IMR-90 (cell line): ENCODE data around the gene CHST8. TPM values are rescaled to one million over a fixed set of nuclear protein-coding genes. Genes with fewer than 3 reads are reported as not detected.

Experiments used
- ATAC-seq: fragments of 200-7000 bp; cut with Tn5 transposase; 2 replicates; pipeline ENCODE4 v1.9.1; 2020; ENCODE audit warnings: low read depth, mild to moderate bottlenecking, moderate library complexity
- BruUV-seq: library from RNA; stranded (reverse); fragments of 400-500 nt; replicated peaks from 2 replicates; lab custom pipeline; 2021; lab: Mats Ljungman, UMichigan
- CTCF ChIA-PET: fragments of 300-600 bp; formaldehyde crosslinking; extraction: SDS; loops from one replicate; lab custom pipeline; 2021; ENCODE audit warnings: antibody characterized with exemption; lab: Yijun Ruan, JAX
- POLR2A ChIA-PET: fragments of 300-600 bp; sonication (Branson Sonifier 250); formaldehyde crosslinking; loops from one replicate; lab custom pipeline; 2022; ENCODE audit warnings: antibody characterized with exemption; ENCODE audit not compliant: unreplicated experiment; lab: Charles Lee
- DNase-seq: peaks from one replicate; pipeline ENCODE4 v3.0.0; 2013
- H2AFZ ChIP-seq: replicated peaks from 2 replicates; pipeline ENCODE3; 2013; ENCODE audit warnings: low read length, mild to moderate bottlenecking; ENCODE audit not compliant: poor library complexity
- H2AK5ac ChIP-seq: 2 replicates; pipeline ENCODE4 v1.6.1; 2013; ENCODE audit warnings: low read depth, low read length, inconsistent platforms
- H2AK9ac ChIP-seq: replicated peaks from 2 replicates; pipeline ENCODE3; 2013; ENCODE audit warnings: mild to moderate bottlenecking, low read depth, low read length, moderate library complexity; ENCODE audit not compliant: poor library complexity
- H2BK120ac ChIP-seq: 2 replicates; pipeline ENCODE4 v1.6.1; 2013; ENCODE audit warnings: low read depth, low read length, inconsistent platforms
- H2BK15ac ChIP-seq: 3 replicates; pipeline ENCODE4 v1.6.1; 2013; ENCODE audit warnings: low read depth, low read length, inconsistent platforms
- H2BK20ac ChIP-seq: 2 replicates; pipeline ENCODE4 v1.6.1; 2013; ENCODE audit warnings: low read depth, mild to moderate bottlenecking, inconsistent platforms, low read length, moderate library complexity
- H2BK5ac ChIP-seq: 2 replicates; pipeline ENCODE4 v1.6.1; 2013; ENCODE audit warnings: mild to moderate bottlenecking, low read depth, low read length, inconsistent platforms; ENCODE audit not compliant: poor library complexity, severe bottlenecking
- H3K14ac ChIP-seq: replicated peaks from 2 replicates; pipeline ENCODE4 v1.6.1; 2013; ENCODE audit warnings: low read depth, low read length, inconsistent platforms
- H3K18ac ChIP-seq: 2 replicates; pipeline ENCODE4 v1.6.1; 2013; ENCODE audit warnings: low read depth, low read length, control low read depth
- H3K23ac ChIP-seq: 2 replicates; pipeline ENCODE4 v1.6.1; 2013; ENCODE audit warnings: low read depth, low read length, inconsistent platforms
- H3K27ac ChIP-seq: 2 replicates; pipeline ENCODE4 v1.5.1; 2013; ENCODE audit warnings: mild to moderate bottlenecking, control low read depth, low read length; ENCODE audit not compliant: insufficient read depth
- H3K27me3 ChIP-seq: 2 replicates; pipeline ENCODE4 v1.6.1; 2013; ENCODE audit warnings: low read length; ENCODE audit not compliant: control insufficient read depth, insufficient read depth
- H3K36me3 ChIP-seq: 2 replicates; pipeline ENCODE4 v1.6.1; 2013; ENCODE audit warnings: low read length, mixed read lengths; ENCODE audit not compliant: control insufficient read depth, insufficient read depth
- H3K4ac ChIP-seq: 2 replicates; pipeline ENCODE4 v1.6.1; 2013; ENCODE audit warnings: low read depth, low read length, inconsistent platforms
- H3K4me1 ChIP-seq: 2 replicates; pipeline ENCODE4 v1.6.1; 2013; ENCODE audit warnings: low read length, mixed read lengths; ENCODE audit not compliant: control insufficient read depth, insufficient read depth
- H3K4me2 ChIP-seq: 2 replicates; pipeline ENCODE4 v1.6.1; 2013; ENCODE audit warnings: low read depth, mild to moderate bottlenecking, control low read depth, low read length, moderate library complexity
- H3K4me3 ChIP-seq: 2 replicates; pipeline ENCODE4 v1.5.1; 2013; ENCODE audit warnings: low read depth, mild to moderate bottlenecking, control low read depth, low read length, moderate library complexity; ENCODE audit not compliant: insufficient read depth
- H3K56ac ChIP-seq: 2 replicates; pipeline ENCODE4 v1.6.1; 2013; ENCODE audit warnings: low read length, inconsistent platforms; ENCODE audit not compliant: insufficient read depth; ENCODE audit errors: extremely low read depth
- H3K79me1 ChIP-seq, 2 experiments: 2 replicates each; pipeline ENCODE4 v1.6.1; 2013; ENCODE audit warnings: low read length in 2 of 2, inconsistent platforms in 1 of 2, low read depth in 1 of 2
- H3K9ac ChIP-seq: 2 replicates; pipeline ENCODE4 v1.6.1; 2013; ENCODE audit warnings: low read depth, low read length, control low read depth
- H3K9me1 ChIP-seq: 2 replicates; pipeline ENCODE4 v1.6.1; 2013; ENCODE audit warnings: low read length, inconsistent platforms; ENCODE audit not compliant: insufficient read depth
- H3K9me3 ChIP-seq: 2 replicates; pipeline ENCODE4 v1.6.1; 2013; ENCODE audit warnings: low read length; ENCODE audit not compliant: control insufficient read depth, insufficient read depth
- H4K20me1 ChIP-seq: 2 replicates; pipeline ENCODE4 v1.6.1; 2013; ENCODE audit warnings: low read length, inconsistent platforms; ENCODE audit not compliant: insufficient read depth
- H4K5ac ChIP-seq: 2 replicates; pipeline ENCODE4 v1.6.1; 2013; ENCODE audit warnings: mild to moderate bottlenecking, low read depth, low read length, control low read depth
- H4K8ac ChIP-seq, 2 experiments: 2 replicates each; pipeline ENCODE4 v1.6.1; 2013; ENCODE audit warnings: low read depth in 2 of 2, low read length in 2 of 2, control low read depth in 1 of 2, inconsistent platforms in 1 of 2
- H4K91ac ChIP-seq: 2 replicates; pipeline ENCODE4 v1.6.1; 2013; ENCODE audit warnings: low read depth, low read length, inconsistent platforms; ENCODE audit not compliant: insufficient read depth
- FOS ChIP-seq: fragments of 150-350 bp; IDR thresholded peaks from 2 replicates; pipeline ENCODE4 v1.6.1; 2016; ENCODE audit warnings: low read depth, low read length
- MXI1 ChIP-seq: IDR thresholded peaks from 2 replicates; pipeline ENCODE4 v1.6.1; 2012; ENCODE audit warnings: low read depth, mild to moderate bottlenecking, low read length, moderate library complexity, borderline replicate concordance
- POLR2A ChIP-seq: IDR thresholded peaks from 2 replicates; pipeline ENCODE4 v1.6.1; 2012; ENCODE audit warnings: mild to moderate bottlenecking, low read depth, low read length
- RAD21 ChIP-seq: IDR thresholded peaks from 2 replicates; pipeline ENCODE4 v1.6.1; 2012; ENCODE audit warnings: low read length, improper control_type of control experiment
- RCOR1 ChIP-seq: IDR thresholded peaks from 2 replicates; pipeline ENCODE4 v1.6.1; 2012; ENCODE audit warnings: mild to moderate bottlenecking, low read length, improper control_type of control experiment; ENCODE audit not compliant: insufficient replicate concordance
- WGBS, 2 experiments: methylation state at CpG; one replicate each; pipeline versions ENCODE4 v1.1.5 to v1.1.7; 2013; ENCODE audit warnings: missing lambda C conversion rate in 2 of 2; ENCODE audit not compliant: insufficient read length in 1 of 2; ENCODE audit errors: extremely low coverage in 2 of 2; 5-methylcytosine and 5-hydroxymethylcytosine counted together
- dilution Hi-C: fragments of 300-500 bp; cut with HindIII; formaldehyde crosslinking; loops from one replicate; pipeline ENCODE4 v1.14.3; 2018; ENCODE audit warnings: low sequenced_read_pairs; ENCODE audit not compliant: unreplicated experiment
- in situ Hi-C: fragments of 300-500 bp; cut with MboI; formaldehyde crosslinking; loops from 3 replicates; pipeline ENCODE4 v1.14.3; 2019; ENCODE audit warnings: low sequenced_read_pairs, inconsistent platforms, mixed read lengths
- intact Hi-C: fragments of 100-400 bp; cut with micrococcal nuclease; formaldehyde crosslinking; loops from 2 replicates; pipeline ENCODE4 v1.10.0; 2022
- polyA plus RNA-seq, 3 experiments: library from polyadenylated mRNA; depleted of rRNA; stranded (reverse); fragments of >200 nt; gene quantifications; 2 replicates each; pipeline ENCODE4 v1.2.3, GENCODE V29; 2012; ENCODE audit warnings: low replicate concordance in 1 of 3
- total RNA-seq: library from RNA; depleted of rRNA; stranded (reverse); fragments of >200 nt; gene quantifications from 2 replicates; pipeline ENCODE4 v1.2.3, GENCODE V29; 2012
- TF ChIP-seq, protein P1 (sequence below): conservative IDR thresholded peaks from 2 replicates; pipeline ENCODE4 v1.5.1; 2012; ENCODE audit warnings: mild to moderate bottlenecking, low read depth, low read length, improper control_type of control experiment

The CHST8 gene
- total and polyA plus RNA-seq, 2 of the 4 experiments (the other 2 are of a cell fraction): not detected

DNA sequence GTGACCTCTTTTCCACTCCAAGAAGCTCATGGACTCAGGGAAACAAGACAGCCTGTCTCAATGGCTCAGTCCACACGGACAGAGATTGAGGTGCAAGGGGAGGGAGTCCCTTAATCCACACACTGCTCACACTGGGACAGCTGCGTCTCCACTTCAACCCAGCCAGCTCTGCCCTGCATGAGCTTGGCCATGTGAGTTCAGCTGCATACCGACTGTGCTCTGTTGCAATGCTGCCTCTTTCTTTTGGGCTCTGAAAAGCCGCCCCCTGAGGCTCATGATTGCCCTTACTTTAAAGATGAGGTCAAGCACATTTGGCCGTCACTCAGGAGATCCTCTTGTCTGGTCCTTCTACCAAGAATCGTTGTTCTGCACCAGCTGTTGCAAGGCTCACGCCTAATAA, 110.1 kb downstream of the CHST8 start:
- CTCF ChIA-PET: no interaction called here
- Histone ChIP-seq H3K36me3 (no peaks in the 10 kb centered on the region), H3K27me3 (no peaks in the 10 kb centered on the region), H4K20me1 (no peaks in the 10 kb centered on the region), H2AFZ (no peak overlapping the region), H3K9ac (no peak overlapping the region), H3K4ac (no peak overlapping the region), H3K9me1 (no peaks in the 10 kb centered on the region), H2BK120ac (no peak overlapping the region), H4K91ac (no peak overlapping the region), H3K4me1 (no peaks in the 10 kb centered on the region), H3K56ac (no peak overlapping the region), H4K8ac (no peak overlapping the region), H3K79me1 (no peaks in the 10 kb centered on the region), H3K4me2 (no peak overlapping the region), H3K18ac (no peak overlapping the region), H2BK5ac (no peak overlapping the region), H3K14ac (no peak overlapping the region), H4K5ac (no peak overlapping the region), H3K23ac (no peak overlapping the region), H2AK5ac (no peak overlapping the region), H2BK20ac (no peak overlapping the region), H3K4me3 (no peak overlapping the region), H3K27ac (no peak overlapping the region), H2BK15ac (no peak overlapping the region), H3K9me3 (no peaks in the 10 kb centered on the region; the same call in 1 of the 2 replicates), H2AK9ac (no peak overlapping the region)
- in situ Hi-C loops (no loop called here), intact Hi-C loops (no loop called here), dilution Hi-C loops (no loop called here)
- BruUV-seq: no TSS peak
- POLR2A ChIA-PET: no interaction called here
- 41% methylated on average over 5 of the region's 7 CpGs; no CpG with 5 or more reads in 1 of the 2 experiments for WGBS, 2 experiments
- DNase-seq (no peak), ATAC-seq (no peak)
- TF ChIP-seq MXI1 (no peak), POLR2A (no peak), RCOR1 (no peak), FOS (no peak), RAD21 (no peak)
- TF ChIP-seq, protein P1, sequence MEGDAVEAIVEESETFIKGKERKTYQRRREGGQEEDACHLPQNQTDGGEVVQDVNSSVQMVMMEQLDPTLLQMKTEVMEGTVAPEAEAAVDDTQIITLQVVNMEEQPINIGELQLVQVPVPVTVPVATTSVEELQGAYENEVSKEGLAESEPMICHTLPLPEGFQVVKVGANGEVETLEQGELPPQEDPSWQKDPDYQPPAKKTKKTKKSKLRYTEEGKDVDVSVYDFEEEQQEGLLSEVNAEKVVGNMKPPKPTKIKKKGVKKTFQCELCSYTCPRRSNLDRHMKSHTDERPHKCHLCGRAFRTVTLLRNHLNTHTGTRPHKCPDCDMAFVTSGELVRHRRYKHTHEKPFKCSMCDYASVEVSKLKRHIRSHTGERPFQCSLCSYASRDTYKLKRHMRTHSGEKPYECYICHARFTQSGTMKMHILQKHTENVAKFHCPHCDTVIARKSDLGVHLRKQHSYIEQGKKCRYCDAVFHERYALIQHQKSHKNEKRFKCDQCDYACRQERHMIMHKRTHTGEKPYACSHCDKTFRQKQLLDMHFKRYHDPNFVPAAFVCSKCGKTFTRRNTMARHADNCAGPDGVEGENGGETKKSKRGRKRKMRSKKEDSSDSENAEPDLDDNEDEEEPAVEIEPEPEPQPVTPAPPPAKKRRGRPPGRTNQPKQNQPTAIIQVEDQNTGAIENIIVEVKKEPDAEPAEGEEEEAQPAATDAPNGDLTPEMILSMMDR: no peak
